ENCODE measurements around the gene RFX1. TPM values are rescaled to one million over a fixed set of nuclear protein-coding genes. Genes with fewer than 3 reads are reported as not detected.
"Not testable (repeated sequence)": the region's sequence is repeated elsewhere in the genome, so short reads cannot be mapped to it uniquely, and the experiment has no call there.

RFX1 gene
- total RNA-seq, 4 donors from 2014 or later: 2.7 to 7.2 (median 4.4) TPM

GRCh38 chr19:14050512-14050911, 44.4 kb upstream of the RFX1 start:
- ATAC-seq (no peak), DNase-seq (no peak)
- intact Hi-C loops (cut with DNase I; ENCODE audit: low total_unique reads): no loop called here
- Histone ChIP-seq H3K4me3 (no peak overlapping the region), H3K36me3 (no peaks in the 10 kb centered on the region), H3K27ac (no peak overlapping the region), H3K9me3 (no peaks in the 10 kb centered on the region), H3K27me3 (no peaks in the 10 kb centered on the region), H3K4me1 (no peaks in the 10 kb centered on the region)
- in situ Hi-C loops (cut with MboI; ENCODE audit: low sequenced_read_pairs in 4 of 4): loop anchor here (10.0 to 25.0 kb wide), 3 partner anchors 156 to 463 kb away; no protein-coding TSS in a partner anchor
- no peak for TF ChIP-seq CTCF (IDR thresholded peaks at IDR 0.05 in 4 of 5, conservative IDR thresholded peaks at IDR 0.05 in 1 of 5)
- no peak for TF ChIP-seq POLR2A (IDR thresholded peaks at IDR 0.05)

- intact Hi-C loops (cut with DNase I; ENCODE audit: low total_unique reads): no loop called here
- H3K27me3 ChIP-seq: no peaks in the 10 kb centered on the region
- in situ Hi-C loops (cut with MboI; ENCODE audit: low sequenced_read_pairs in 4 of 4): loop anchor here in 3 of 4 donors (10.0 kb wide), 2 partner anchors 164 to 174 kb away; partner anchors contain the start of gene NANOS3 (in 1 of the 3)
- TF ChIP-seq CTCF (IDR thresholded peaks at IDR 0.05 in 4 of 5, conservative IDR thresholded peaks at IDR 0.05 in 1 of 5) (peak; percentile 69 to 87 (median 74)), POLR2A (IDR thresholded peaks at IDR 0.05) (no peak)
- H3K9me3 ChIP-seq: no peaks in the 10 kb centered on the region
- no peaks in the 10 kb centered on the region for H3K36me3 ChIP-seq
- H3K27ac ChIP-seq: no peak overlapping the region
- ATAC-seq (peak; percentile 54 to 88), DNase-seq (peak in 1 of 2 donors; percentile 46)
- no peaks in the 10 kb centered on the region for H3K4me1 ChIP-seq
- H3K4me3 ChIP-seq: no peak overlapping the region
Measured at GRCh38 chr19:14048443-14049153, 42.5 kb upstream of the RFX1 start.

DNA sequence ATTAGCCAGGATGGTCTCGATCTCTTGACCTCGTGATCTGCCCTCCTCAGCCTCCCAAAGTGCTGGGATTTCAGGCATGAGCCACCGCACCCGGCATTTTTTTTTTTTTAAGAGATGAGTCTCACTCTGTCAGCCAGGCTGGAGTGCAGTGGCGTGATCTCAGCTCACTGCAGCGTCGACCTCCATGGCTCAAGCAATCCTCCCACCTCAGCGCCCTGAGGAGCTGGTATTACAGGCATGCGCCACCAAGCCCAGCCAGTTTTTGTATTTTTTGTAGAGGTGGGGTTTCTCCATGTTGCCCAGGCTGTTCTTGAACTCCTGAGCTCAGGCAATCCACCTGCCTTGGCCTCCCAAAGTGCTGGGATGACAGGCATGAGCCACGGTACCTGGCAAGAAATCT, 41.7 kb upstream of the RFX1 start:
- H3K4me3 ChIP-seq; H3K27ac ChIP-seq; H3K36me3 ChIP-seq; H3K9me3 ChIP-seq; DNase-seq; intact Hi-C loops (cut with DNase I; ENCODE audit: low total_unique reads); H3K27me3 ChIP-seq; ATAC-seq; H3K4me1 ChIP-seq: not testable (repeated sequence)
- in situ Hi-C loops (cut with MboI; ENCODE audit: low sequenced_read_pairs in 4 of 4): loop anchor here in 3 of 4 donors (10.0 kb wide), 2 partner anchors 163 to 173 kb away; partner anchors contain the start of gene NANOS3 (in 1 of the 3)

- intact Hi-C loops (cut with DNase I; ENCODE audit: low total_unique reads) (loop anchor here (1.0 kb wide), 1 partner anchor 163 kb away; no protein-coding TSS in a partner anchor), in situ Hi-C loops (cut with MboI; ENCODE audit: low sequenced_read_pairs in 4 of 4) (loop anchor here in 3 of 4 donors (10.0 kb wide), 2 partner anchors 158 to 168 kb away; partner anchors contain the start of gene NANOS3 (in 1 of the 3))
- H3K36me3 ChIP-seq, H3K27me3 ChIP-seq, H3K9me3 ChIP-seq, H3K4me1 ChIP-seq: not testable (repeated sequence)
- Histone ChIP-seq H3K27ac (peak overlapping the region; percentile 68 to 76 (median 72)), H3K4me3 (peak overlapping the region in 3 of 4 donors; percentile 17 to 34 (median 30))
- peak; percentile 26 to 67 for DNase-seq
- TF ChIP-seq CTCF (IDR thresholded peaks at IDR 0.05 in 4 of 5, conservative IDR thresholded peaks at IDR 0.05 in 1 of 5): peak; percentile 40 to 70 (median 63)
- peak; percentile 96 to 99 for ATAC-seq
Measured at GRCh38 chr19:14042659-14043608, 36.8 kb upstream of the RFX1 start.

GRCh38 chr19:14039181-14039580, 33.1 kb upstream of the RFX1 start:
- TF ChIP-seq POLR2A (IDR thresholded peaks at IDR 0.05): no peak
- TF ChIP-seq CTCF (IDR thresholded peaks at IDR 0.05 in 4 of 5, conservative IDR thresholded peaks at IDR 0.05 in 1 of 5): no peak
- Histone ChIP-seq H3K4me1 (peaks cover 6 to 7% of the 10 kb centered on the region in 2 donors), H3K27ac (no peak overlapping the region), H3K4me3 (no peak overlapping the region), H3K27me3 (no peaks in the 10 kb centered on the region), H3K9me3 (no peaks in the 10 kb centered on the region), H3K36me3 (no peaks in the 10 kb centered on the region)
- ATAC-seq (no peak), DNase-seq (no peak)
- in situ Hi-C loops (cut with MboI; ENCODE audit: low sequenced_read_pairs in 4 of 4) (no loop called here), intact Hi-C loops (cut with DNase I; ENCODE audit: low total_unique reads) (no loop called here)

Measured in gastrocnemius medialis (tissue), 4 donors.